Activated CD8-positive, alpha-beta memory T cell treated with anti-CD3 and anti-CD28 coated beads, Interleukin-2, amount 50 U/mL, for 4 hours (primary cell): ENCODE results near the gene SNCG.
A peak's percentile ranks its signal among the peaks of the same experiment; 100 is the strongest.
"Not testable (repeated sequence)": the region's sequence is repeated elsewhere in the genome, so short reads cannot be mapped to it uniquely, and the experiment has no call there.

ENCODE experiments used
- DNase-seq: peaks from one replicate; pipeline ENCODE4 v3.0.0-alpha.2; 2020

Gene SNCG

GRCh38 chr10:86961481-86962091 is 3.2 kb downstream of the SNCG start:
- no peak for DNase-seq

GRCh38 chr10:86962136-86962980 is 4.0 kb downstream of the SNCG start:
- no peak for DNase-seq

- no peak for DNase-seq
These were observed 4.5 kb downstream of the SNCG start for GRCh38 chr10:86962981-86963310.

GRCh38 chr10:86963341-86963919 is 5.0 kb downstream of the SNCG start:
- no peak for DNase-seq

GRCh38 chr10:86964061-86964846 is 5.9 kb downstream of the SNCG start:
- no peak for DNase-seq

GRCh38 chr10:86964847-86965190 is 6.4 kb downstream of the SNCG start:
- no peak for DNase-seq

- no peak for DNase-seq
These were observed 7.7 kb downstream of the SNCG start for GRCh38 chr10:86965986-86966654.

GRCh38 chr10:86967481-86967941 is 9.1 kb downstream of the SNCG start:
- no peak for DNase-seq

GRCh38 chr10:86968271-86968993 is 10.0 kb downstream of the SNCG start, which contains the start of gene ADIRF:
ADIRF (plus strand) TSS chr10:86968482; CDS start chr10:86968545, 63 bp downstream.
- DNase-seq: no peak

- DNase-seq: no peak
These were observed 10.6 kb downstream of the SNCG start for GRCh38 chr10:86968994-86969355.

GRCh38 chr10:86969421-86970041 is 11.1 kb downstream of the SNCG start:
- DNase-seq: no peak

GRCh38 chr10:86970162-86970981 is 12.0 kb downstream of the SNCG start:
- no peak for DNase-seq

- DNase-seq: no peak
These were observed 12.5 kb downstream of the SNCG start for GRCh38 chr10:86970982-86971231.

GRCh38 chr10:86971232-86971991 is 13.0 kb downstream of the SNCG start:
- peak; percentile 90 for DNase-seq

- no peak for DNase-seq
These were observed 14.4 kb downstream of the SNCG start for GRCh38 chr10:86972613-86973380.

GRCh38 chr10:86974484-86974883 is 16.1 kb downstream of the SNCG start:
- DNase-seq: no peak

GRCh38 chr10:86976362-86977056 is 18.1 kb downstream of the SNCG start:
- DNase-seq: no peak

GRCh38 chr10:86978457-86978856 is 20.1 kb downstream of the SNCG start:
- not testable (repeated sequence) for DNase-seq
